NCI-H1105 (cell line): ENCODE results near the gene RAX2.
"Not testable (repeated sequence)": the region's sequence is repeated elsewhere in the genome, so short reads cannot be mapped to it uniquely, and the experiment has no call there.

ENCODE experiments used
- DNase-seq: peaks from one replicate; lab custom pipeline; 2025; lab: John Stamatoyannopoulos, UW

RAX2 gene

DNA sequence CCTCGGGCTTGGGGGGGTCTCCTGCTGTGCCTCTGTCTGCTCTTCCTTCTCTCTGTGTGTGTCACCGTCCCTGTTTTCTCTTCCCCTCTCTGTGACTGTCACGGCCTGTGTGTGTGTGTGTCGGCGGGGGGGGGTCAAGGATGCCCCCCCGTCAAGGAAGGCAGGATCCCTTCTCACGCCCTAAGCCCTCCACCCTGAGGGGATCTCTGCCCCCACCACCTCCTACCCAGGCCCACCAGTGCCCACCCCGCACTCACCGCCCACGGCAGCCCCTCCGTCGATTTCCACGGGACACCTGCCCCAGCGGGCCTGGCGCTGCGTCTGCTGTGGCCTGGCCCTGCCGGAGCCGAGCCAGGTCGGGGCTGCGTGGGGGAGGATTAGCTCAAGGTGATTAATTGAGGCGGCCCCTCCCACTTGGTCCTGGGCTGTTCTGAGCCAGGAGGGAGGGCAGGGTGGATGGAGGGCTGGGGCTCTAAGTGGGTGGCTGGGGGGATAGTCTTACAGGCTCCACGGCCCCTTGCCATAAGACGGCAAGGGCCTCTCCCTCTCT lies at the start of gene RAX2:
TSS of gene RAX2 (minus strand) at position 323 of the 550 bp plus-strand sequence. CDS start 486 bp downstream, outside the sequence.
- no peak for DNase-seq

DNA sequence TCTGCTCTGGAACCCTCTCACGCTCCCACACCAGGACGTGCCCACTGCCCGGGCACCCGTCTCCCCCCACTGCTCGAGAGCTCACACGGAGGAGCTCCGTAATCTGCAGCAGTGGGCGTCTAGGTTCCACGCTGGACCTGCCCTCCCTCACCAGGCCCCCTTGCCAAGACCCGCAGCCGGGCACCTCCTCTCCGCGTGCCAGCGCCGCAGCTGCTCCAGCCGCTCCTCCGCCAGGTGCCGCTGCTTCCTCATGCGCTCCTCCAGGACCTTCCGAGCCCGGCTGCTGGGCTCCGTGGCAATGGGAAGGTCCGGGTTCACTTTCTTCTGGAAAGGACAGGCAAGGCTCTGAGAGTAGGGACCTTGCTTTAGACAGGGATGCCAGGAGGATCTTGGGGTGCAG lies 49.1 kb upstream of the RAX2 start:
- DNase-seq: no peak

DNA sequence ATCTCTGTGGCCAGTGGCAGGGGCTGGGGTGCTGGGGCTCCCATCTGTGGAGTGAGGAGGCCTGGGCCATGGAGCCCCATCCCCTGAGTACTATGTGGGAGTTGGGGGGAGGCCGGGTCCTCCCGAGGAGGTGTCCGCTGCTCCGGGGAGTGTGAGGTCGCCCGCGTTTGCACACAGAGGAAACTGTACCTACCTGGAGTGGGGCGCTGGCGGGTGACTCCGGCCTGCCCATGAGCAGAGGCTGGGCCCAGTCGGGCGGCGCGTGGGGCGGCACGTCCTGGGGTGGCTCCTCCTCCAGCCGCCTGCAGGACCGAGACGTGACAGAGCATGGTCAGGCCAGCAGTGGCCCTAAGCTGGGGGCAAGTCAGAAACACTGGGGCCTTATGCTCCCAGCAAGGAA lies 48.0 kb upstream of the RAX2 start:
- DNase-seq: no peak

- no peak for DNase-seq
Observed at GRCh38 chr19:3818918-3819317, 46.9 kb upstream of the RAX2 start.

DNA sequence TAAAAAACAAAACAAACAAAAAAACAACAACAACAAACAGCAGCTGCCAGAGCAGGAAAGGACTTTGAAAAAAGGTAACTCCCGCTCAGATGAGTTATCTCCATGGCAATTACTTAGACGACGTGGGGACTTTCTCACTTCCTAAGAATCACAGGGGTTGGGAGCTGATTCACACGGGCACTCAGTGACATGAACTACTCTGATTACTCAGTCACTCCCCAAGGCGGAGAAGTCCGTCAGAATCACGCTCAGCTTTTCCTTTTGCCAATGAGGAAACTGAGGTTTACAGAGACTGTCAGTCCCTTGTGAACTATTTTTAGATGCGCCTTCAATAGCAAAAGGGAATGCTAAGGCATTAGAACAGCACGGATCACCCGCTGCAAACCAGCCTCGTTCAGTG lies 46.4 kb upstream of the RAX2 start:
- DNase-seq: no peak

DNA sequence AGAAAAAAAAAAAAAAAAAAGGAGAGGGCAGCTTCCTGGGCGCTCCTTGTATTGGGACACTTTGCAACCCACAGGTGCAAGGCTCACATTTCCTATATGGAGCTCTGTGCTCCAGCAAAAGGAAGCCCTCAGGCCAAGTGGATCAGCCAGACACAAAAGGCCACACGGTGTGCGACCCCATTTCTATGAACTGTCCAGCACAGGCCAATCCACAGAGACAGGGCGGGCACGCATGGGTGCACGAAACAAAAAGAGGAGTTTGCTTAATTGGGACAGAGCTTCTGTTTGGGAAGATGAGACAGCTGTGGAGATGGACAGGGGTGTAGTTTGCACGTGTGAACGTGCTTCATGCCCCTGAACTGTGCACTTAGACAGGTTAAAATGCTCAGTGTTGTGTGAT lies 45.7 kb upstream of the RAX2 start:
- no peak for DNase-seq

DNA sequence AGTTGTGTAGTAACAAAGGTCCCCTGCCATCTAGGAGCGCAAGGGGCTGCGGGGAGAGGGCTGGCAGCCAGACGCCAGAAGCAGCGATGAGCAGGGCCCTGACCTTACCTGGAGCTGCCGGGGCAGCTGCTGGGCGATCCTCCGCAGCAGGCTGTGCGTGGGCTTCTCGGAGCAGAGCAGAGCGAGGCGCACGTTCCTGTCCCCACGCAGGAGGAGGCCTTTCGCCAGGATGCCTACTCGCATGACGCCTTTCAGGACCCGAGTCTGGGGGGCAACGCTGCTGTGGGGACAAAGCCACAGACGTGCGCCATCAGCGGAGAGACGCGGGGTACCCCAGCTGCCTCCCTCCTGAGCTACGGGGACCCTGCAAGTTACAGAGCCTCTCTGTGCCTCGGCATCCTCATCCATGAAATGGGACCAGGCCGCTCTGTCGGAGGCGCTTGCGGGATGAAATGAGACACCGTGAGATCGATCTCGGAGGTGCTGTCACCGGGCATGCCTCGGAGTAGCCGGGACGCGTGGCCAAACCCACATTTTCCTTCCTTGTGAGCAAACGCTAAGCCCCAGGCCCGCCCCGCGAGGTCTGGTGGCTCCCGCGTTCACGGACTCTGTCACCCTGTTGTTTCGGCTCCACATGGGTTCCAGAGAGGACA lies 44.7 kb upstream of the RAX2 start:
- DNase-seq: no peak

GRCh38 chr19:3816148-3816547 lies 44.1 kb upstream of the RAX2 start:
- DNase-seq: not testable (repeated sequence)

- no peak for DNase-seq
Observed at GRCh38 chr19:3814648-3815047, 42.6 kb upstream of the RAX2 start.

DNA sequence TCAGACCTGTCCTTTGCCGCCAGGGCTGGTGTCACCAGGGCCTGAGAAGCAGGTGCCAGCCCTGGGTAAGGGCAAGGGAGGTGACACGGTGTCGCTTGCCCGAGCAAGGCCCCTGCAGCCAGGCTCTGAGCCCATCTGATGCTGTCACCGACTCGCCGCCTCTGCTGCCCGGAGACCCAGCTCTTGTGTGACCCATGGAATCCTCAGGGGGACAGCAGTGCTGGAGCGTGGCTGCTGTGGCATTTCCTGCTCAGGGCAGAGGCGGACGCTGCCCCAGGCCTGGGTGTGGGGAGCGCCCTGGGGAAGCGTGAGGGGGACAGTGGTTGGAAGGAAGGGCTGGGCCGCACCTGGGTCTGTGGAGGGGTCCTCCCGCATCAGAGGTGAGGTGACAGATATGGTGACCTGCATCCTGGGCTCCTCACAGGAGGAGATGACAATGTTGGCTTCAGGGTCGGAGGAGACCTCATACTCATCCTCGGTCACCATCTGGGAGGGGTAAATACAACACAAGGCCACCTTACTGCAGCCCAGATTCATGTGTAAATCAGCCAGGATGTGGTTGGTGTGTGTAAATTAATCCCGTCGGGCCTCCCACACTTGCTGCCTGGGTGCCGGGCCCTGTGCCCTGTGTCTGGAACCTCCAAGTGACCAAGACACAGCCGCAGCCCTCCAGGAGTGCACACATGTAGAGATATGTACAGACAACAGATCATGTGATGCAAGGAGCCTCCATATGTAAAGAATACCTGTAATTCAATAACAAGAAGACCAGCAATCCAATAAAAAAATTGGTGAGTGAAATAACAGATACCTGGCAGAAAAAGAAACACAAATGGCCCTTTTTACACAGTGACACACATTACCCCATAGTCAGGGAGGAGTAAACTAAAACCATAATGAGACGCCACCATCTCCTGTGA lies 41.7 kb upstream of the RAX2 start:
- no peak for DNase-seq

- DNase-seq: no peak
Observed at GRCh38 chr19:3810708-3811355, 38.8 kb upstream of the RAX2 start.

DNA sequence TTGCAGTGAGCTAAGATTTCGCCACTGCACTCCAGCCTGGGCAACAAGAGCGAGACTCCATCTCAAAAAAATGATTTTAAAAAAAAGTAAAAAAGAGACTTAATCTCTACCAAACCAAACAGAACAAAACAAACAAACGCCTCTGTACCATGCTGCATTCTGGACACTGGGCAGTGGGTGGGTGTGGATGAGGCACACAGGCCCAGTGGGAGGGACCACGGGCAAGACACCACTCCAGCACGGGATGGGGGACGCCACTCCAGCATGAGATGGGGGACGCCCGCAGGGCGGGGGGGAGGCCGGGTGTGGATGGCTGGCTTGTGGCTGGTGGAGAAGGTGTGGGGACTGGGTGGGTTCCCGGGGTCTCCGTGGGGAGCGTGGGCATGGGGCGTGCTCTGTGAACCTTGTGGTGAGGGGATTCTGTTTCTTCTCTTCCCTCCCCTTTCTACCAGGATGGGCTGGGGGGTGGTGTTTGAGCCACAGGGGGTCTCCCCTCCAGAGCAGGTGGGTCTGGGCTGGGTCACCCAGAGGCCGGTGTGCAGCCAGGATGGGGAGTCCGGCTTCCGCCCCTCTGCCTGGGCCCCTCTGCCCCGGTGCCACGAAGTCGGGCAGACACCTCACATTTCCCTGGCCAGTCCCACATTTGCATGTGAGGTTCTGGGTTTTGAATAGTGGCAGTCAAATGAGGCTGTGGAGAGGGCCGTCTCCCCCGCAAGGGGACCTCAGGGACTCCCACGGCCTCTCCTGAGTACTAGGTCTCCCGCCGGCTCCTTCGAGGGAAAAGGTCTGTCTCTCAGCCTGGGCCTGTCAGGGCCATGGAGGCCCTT lies 38.1 kb upstream of the RAX2 start:
- no peak for DNase-seq

- no peak for DNase-seq
Observed at GRCh38 chr19:3808420-3809143, 36.6 kb upstream of the RAX2 start.

DNA sequence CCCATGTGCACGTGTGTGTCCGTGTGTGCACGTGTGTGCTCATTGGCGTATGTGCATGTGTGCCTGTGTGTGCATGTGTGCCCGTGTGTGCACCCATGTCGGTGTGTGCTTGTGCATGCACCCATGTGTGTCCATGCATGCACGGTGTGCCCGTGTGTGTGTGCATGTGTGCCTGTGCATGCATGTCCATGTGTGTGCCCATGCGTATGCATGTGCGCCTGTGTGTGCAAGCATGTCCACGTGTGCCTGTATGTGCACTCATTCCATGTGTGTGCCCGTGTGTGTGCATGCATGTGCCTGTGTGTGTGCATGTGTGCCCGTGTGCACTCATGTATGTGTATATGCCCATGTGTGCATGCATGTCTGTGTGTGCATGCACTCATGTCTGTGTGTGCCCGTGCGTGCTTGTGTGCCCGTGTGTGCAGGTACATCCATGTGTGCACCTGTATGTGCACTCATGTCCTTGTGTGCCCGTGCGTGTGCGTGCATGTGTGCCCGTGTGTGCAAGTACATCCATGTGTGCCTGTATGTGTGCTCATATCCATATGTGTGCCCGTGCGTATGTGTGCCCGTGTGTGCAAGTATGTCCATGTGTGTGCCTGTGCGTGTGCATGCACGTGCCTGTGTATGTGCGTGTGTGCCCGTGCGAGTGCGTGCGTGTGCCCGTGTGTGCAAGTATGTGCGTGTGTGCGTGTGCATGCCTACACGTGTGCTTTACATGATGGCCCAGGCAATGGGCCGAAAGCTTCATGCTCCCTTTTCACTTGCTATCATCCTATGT lies 35.7 kb upstream of the RAX2 start:
- no peak for DNase-seq

GRCh38 chr19:3807131-3807480 lies 35.1 kb upstream of the RAX2 start:
- DNase-seq: no peak

GRCh38 chr19:3805859-3806258 lies 33.8 kb upstream of the RAX2 start:
- no peak for DNase-seq

- DNase-seq: no peak
Observed at GRCh38 chr19:3804429-3804828, 32.4 kb upstream of the RAX2 start.

- DNase-seq: no peak
Observed at GRCh38 chr19:3803986-3804385, 32.0 kb upstream of the RAX2 start.

DNA sequence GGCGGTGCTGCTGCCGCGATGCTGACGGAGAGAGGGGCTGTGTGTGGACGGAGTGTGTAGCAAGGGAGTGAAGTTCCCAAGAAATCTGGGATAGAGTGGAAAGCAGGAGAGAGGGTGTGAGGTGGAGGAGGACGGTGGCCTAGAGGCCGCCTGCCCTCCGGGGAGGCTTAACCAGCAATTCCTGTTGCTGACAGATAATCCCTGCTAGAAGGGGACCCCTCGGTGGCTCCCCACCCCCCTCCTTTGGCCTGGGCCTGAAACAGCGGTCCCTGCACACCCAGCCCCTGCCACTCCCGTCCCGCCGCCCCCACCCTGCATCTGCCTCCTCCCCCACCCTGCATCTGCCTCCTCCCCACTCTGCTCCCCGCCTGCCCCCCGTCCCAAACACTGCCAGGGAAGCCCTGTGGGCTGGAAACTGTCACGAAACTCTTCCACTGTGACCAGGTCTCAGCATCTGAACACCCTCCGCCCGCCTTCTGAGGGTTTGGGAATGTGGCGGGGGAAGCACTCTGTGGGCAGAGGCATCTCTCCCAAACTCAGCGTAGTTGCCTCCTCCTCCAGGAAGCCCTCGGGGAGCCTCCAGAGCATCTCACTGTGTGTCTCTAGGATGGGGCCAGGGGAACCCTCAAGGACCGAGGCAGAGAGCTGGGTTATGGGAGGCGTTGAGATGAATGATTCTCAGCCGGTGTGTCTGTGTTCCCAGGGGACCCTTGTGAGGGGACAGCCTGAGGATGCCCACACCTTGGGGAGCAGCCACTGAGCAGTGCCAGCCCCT lies 31.3 kb upstream of the RAX2 start:
- DNase-seq: no peak
